ENCODE measurements around the gene CDC42BPA.
"Not testable (repeated sequence)": the region's sequence is repeated elsewhere in the genome, so short reads cannot be mapped to it uniquely, and the experiment has no call there.

CDC42BPA gene

GRCh38 chr1:227261501-227261900 is 56.8 kb downstream of the CDC42BPA start:
- FAIRE-seq (no peak), DNase-seq (ENCODE audit: low spot score) (no peak)

- FAIRE-seq (no peak), DNase-seq (ENCODE audit: low spot score) (no peak)
Observed at GRCh38 chr1:227260433-227260832, 57.9 kb downstream of the CDC42BPA start.

DNA sequence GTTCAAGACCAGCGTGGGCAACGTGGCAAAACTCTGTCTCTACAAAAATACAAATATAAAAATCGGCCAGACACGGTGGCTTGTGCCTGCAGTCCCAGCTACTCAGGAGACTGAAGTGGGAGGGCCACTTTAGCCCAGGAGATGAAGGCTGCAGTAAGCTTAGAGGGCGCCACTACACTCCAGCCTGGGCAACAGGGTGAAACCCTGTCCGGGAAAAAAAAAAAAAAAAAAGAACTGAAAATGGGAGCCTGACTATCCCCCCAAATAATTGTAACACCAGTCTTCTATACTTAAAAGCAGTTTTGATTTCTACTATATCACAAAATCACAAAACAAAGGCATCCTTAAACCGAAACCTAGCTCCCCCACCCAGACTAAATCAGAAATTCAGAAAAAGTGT is 60.3 kb downstream of the CDC42BPA start:
- DNase-seq (ENCODE audit: low spot score) (no peak), FAIRE-seq (no peak)

DNA sequence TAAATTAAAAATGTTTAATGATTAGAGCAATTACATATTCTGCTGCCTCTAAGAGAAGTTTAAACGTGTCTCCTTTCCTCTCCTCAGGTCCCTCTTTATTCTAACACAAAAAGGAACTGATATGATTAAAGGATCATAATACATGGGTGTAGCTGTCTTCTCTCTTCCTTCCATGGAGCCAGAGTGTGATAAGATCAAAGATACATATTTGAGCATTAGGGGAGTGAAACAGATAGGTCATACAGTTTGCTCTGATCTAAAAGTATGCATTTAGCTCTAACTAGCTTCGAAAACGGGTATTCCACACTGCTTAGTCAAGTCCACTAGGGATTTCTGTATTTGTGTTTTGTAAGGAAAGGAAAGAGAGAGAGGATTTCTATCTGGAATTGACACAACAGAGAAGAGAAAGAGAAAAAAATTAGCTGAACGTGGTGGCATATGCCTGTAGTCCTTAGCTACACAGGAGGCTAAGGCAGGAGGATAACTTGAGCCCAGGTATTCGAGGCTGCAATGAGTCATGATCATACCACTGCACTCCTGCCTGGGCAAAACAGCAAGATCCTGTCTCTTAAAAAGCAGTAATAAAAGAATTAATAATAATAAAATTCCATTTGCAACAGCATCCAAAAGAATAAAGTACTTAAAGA is 63.1 kb downstream of the CDC42BPA start:
- DNase-seq (ENCODE audit: low spot score): no peak
- FAIRE-seq: no peak

DNA sequence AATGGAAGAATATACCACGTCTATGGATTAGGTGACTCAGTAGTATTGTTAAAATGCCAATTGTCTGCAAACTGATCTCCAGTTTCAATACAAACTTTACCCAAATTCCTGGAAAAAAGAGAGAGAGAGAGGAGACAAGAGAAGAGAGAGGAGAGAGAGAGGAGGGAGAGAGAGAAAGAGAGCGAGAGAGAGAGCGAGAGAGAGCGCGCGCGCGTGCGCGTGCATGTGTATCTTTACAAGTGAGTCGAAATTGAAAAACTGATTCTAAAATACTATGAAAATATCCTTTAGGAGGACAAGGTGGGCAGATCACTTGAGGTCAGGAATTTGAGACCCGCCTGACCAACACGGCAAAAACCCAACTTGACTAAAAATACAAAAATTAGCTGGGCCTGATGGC is 65.2 kb downstream of the CDC42BPA start:
- DNase-seq (ENCODE audit: low spot score) (no peak), FAIRE-seq (no peak)

DNA sequence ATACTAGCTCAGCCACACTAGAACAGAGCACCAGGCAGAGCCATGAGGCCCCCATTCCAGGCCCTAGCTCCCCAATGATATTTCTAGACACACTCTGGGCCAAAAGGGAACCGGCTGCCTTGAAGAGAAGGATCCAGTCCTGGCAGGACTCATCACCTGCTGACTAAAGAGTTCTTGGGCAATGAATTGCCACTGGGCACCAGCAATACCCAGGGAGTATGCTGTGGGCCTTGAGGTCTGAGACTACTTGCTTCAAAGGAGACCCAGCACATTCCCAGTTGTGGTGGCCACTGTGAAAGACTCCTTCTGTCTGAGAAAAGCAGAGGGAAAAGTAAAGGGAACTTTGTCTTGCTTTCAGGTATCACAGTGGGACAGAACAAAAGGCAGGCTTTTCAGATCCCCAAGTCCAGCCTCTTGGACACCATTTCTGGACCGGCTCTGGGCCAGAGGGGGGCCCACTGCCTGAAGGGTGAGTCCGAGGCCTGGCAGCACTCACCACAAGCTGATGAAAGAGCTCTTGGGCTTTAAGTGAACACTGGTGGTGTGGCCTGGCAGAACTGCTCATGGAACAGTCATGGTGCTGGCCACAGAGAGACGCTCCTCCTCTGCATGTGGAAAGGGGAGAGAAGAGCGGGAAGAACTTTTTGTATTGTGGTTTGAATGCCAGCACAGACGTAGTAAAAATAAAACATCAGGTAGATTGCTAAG is 72.5 kb downstream of the CDC42BPA start:
- DNase-seq (ENCODE audit: low spot score) (no peak), FAIRE-seq (no peak)

- DNase-seq (ENCODE audit: low spot score) (no peak), FAIRE-seq (no peak)
Observed at GRCh38 chr1:227244339-227245118, 73.8 kb downstream of the CDC42BPA start.

GRCh38 chr1:227242811-227243682 is 75.2 kb downstream of the CDC42BPA start:
- FAIRE-seq (no peak), DNase-seq (ENCODE audit: low spot score) (no peak)

DNA sequence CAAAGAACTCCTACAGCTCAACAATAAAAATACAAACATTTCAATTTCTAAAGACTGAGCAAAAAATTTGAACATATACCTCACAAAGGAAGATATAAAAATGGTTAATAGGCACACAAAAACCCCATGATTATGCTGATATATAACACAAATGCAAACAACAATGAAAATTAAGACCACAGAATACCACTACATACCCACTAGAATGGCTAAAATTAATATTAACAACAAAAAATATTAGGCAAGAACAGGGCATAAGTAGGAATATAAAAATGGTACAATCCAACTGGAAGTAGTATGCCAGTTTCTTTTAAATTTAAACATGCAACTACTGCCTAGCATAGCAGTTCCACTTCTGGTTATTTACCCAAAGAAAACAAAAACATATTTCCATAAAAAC is 77.3 kb downstream of the CDC42BPA start:
- DNase-seq (ENCODE audit: low spot score): no peak
- no peak for FAIRE-seq

DNA sequence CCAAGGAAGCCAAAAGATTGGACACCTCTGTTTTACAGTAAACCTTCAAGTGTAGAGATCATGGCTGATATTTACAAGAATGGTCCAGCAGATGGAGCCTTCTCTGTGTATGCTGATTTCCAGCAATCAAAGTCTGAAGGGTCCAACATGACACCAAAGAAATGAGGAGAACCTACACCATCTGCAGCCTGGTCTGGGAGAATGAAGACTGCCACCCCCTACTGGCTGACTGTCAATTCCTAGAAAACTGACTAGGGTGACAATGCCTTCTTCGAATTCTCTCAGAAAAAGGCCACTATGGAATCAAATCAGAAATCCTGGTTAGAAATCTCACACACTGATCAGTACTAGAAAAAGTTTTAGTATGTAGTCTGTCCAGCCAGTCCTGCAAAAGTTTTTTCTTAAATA is 83.3 kb downstream of the CDC42BPA start:
- DNase-seq (ENCODE audit: low spot score) (peak; percentile 56), FAIRE-seq (no peak)

DNA sequence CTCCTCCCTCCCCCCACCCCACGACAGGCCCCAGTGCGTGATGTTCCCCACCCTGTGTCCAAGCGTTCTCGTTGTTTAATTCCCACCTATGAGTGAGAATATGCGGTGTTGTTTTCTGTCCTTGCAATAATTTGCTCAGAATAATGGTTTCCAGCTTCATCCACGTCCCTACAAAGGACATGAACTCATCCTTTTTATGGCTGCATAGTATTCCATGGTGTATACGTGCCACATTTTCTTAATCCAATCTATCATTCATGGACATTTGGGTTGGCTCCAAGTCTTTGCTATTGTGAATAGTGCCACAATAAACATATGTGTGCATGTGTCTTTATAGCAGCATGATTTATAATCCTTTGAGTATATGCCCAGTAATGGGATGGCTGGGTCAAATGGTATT is 87.2 kb downstream of the CDC42BPA start:
- not testable (repeated sequence) for DNase-seq (ENCODE audit: low spot score); FAIRE-seq

- FAIRE-seq (no peak), DNase-seq (ENCODE audit: low spot score) (no peak)
Observed at GRCh38 chr1:227228201-227228600, 90.1 kb downstream of the CDC42BPA start.

GRCh38 chr1:227227761-227228160 is 90.5 kb downstream of the CDC42BPA start:
- DNase-seq (ENCODE audit: low spot score) (no peak), FAIRE-seq (peak; percentile 20)

- no peak for FAIRE-seq
- no peak for DNase-seq (ENCODE audit: low spot score)
Observed at GRCh38 chr1:227225715-227226346, 92.5 kb downstream of the CDC42BPA start.

DNA sequence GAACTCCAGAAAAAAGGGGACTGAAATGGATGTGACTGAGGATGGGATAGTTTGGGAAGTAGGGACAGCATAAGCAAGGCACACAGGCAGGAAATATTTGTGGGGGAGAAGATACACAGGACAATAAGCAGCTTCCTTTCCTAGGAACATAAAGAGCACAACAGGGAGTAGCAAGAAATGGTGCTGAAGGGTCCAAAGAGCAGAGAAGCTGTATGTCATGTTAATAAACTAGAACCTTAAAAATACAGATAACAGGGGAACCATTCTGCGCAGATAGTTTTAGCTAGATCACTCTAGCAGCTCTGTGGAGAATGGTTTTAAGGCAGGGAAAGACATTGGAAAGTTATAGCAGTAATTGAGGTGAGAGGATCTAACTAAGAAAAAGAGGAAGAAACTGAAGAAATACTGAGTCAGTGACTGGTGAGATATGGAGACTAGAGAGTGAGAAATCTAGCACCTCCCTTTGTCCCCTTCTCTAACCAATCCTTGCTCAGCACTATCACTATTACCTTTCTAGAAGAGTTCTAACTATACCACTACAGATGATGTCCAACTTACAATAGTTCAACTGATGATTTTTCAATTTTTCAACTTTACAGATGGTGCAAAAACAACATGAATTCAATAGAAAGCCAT is 95.0 kb downstream of the CDC42BPA start:
- FAIRE-seq (no peak), DNase-seq (ENCODE audit: low spot score) (no peak)

GRCh38 chr1:227219715-227220292 is 98.5 kb downstream of the CDC42BPA start:
- no peak for FAIRE-seq
- no peak for DNase-seq (ENCODE audit: low spot score)

DNA sequence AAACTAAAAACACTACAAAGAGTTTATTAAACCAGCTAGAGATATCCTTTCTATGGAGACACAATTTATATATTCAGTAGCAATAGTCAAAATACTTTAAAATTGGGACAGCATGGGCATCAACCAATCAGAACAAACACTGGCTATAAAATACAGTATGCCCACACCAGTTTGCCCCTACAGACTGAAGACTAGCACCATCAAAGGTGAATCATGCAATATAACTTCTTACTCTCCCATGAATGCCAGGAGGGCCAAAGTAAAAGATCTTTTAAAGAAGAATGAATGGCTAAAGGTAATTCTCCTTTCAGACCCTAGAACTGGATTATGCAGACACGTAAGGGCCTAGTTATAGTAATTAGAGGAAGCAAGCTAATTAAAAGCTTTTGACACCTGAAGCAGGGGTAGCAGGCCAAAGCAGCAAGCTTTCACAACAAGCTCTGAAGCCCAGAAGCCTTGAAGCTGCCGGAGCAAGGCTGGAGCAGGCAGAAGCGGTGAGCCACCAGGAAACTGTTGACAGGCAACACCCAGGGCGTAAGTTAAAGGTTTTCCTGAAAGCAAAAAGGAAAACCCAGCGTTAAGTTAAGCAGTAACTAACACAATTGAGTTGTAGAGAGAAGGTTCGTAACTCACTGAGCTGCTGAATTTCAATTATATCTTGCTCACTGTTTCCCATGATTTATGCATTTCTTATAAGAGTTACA is 99.3 kb downstream of the CDC42BPA start:
- FAIRE-seq (no peak), DNase-seq (ENCODE audit: low spot score) (no peak)

GRCh38 chr1:227215863-227216510 is 102.3 kb downstream of the CDC42BPA start:
- no peak for FAIRE-seq
- DNase-seq (ENCODE audit: low spot score): no peak

DNA sequence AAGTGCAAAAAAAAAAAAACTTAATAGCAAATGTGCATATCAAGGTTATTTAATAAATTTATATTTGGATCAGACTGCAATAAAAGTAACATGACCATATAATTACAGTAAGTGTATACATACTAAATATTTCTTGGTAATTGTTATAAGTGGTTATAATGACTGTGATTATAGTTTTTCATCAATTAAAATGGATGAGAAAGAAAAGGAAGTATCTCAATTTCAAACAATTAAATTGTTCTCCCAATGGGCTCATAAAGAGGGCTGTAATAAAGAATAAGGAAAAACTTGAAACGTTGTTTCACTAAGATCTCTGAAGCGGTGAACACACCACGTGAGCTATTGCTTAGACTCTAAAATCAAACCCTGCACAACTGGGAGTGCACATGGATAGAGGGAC is 104.1 kb downstream of the CDC42BPA start:
- DNase-seq (ENCODE audit: low spot score): no peak
- no peak for FAIRE-seq
